ENCODE measurements around the gene U2AF2. TPM values are rescaled to one million over a fixed set of nuclear protein-coding genes. Genes with fewer than 3 reads are reported as not detected.

U2AF2 gene
- total RNA-seq, 2 donors from 2014 or later: 39.0 to 61.0 TPM

- H3K4me3 ChIP-seq: no peak overlapping the region
- no peaks in the 10 kb centered on the region for H3K27me3 ChIP-seq
- no peaks in the 10 kb centered on the region for H3K36me3 ChIP-seq
- H3K27ac ChIP-seq: no peak overlapping the region
- no peaks in the 10 kb centered on the region for H3K4me1 ChIP-seq
- no peak for TF ChIP-seq CTCF (IDR thresholded peaks at IDR 0.05)
- H3K9me3 ChIP-seq: no peaks in the 10 kb centered on the region
- no peak for DNase-seq (ENCODE audit: low spot score)
Measured at GRCh38 chr19:55704494-55705245, 49.8 kb downstream of the U2AF2 start.

DNA sequence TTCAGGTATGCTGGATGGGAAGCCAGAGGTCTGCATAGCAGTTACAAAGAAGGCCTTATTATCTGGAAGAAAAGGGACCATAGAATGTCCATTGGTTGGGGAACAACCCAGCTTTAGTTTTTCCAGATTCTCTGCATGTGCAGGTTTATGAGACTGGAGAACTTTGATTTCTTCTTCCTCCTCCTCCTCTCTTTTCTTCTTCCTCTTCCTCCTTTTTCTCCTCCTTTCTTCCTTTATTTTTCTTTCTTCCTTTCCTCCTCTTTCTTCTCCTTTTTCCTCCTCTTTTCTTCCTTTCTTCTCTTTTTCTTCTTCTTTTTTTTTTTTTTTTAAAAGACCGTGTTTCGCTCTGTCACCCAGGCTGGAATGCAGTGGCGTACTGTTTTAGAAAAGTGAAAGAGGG lies 51.1 kb downstream of the U2AF2 start:
- no peaks in the 10 kb centered on the region for H3K27me3 ChIP-seq
- H3K36me3 ChIP-seq: no peaks in the 10 kb centered on the region
- H3K4me3 ChIP-seq: no peak overlapping the region
- no peak for DNase-seq (ENCODE audit: low spot score)
- no peak overlapping the region for H3K27ac ChIP-seq
- no peak for TF ChIP-seq CTCF (IDR thresholded peaks at IDR 0.05)
- no peaks in the 10 kb centered on the region for H3K9me3 ChIP-seq
- no peaks in the 10 kb centered on the region for H3K4me1 ChIP-seq

DNA sequence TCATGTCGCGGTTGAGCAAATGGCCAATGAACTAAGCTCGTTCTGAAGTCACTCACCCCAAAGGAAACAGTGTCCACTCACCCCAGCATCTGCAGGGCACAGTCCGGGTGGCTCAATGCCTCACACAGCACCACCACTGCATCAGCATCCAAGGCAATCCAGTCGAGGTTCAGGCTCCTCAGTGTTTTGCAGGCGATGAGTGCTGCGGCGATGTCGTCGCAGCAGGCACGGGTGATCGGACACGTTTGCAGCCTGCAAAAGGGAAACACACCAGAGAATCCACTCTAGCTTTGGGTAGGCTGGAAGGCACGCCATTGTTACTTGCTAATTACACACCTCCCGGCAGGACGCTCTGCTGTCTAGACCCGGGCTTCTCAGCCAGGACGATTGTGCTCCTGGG lies 56.9 kb downstream of the U2AF2 start:
- H3K27me3 ChIP-seq: no peaks in the 10 kb centered on the region
- no peaks in the 10 kb centered on the region for H3K36me3 ChIP-seq
- H3K4me1 ChIP-seq: no peaks in the 10 kb centered on the region
- no peak overlapping the region for H3K4me3 ChIP-seq
- DNase-seq (ENCODE audit: low spot score): no peak
- no peak for TF ChIP-seq CTCF (IDR thresholded peaks at IDR 0.05)
- no peak overlapping the region for H3K27ac ChIP-seq
- H3K9me3 ChIP-seq: no peaks in the 10 kb centered on the region

DNA sequence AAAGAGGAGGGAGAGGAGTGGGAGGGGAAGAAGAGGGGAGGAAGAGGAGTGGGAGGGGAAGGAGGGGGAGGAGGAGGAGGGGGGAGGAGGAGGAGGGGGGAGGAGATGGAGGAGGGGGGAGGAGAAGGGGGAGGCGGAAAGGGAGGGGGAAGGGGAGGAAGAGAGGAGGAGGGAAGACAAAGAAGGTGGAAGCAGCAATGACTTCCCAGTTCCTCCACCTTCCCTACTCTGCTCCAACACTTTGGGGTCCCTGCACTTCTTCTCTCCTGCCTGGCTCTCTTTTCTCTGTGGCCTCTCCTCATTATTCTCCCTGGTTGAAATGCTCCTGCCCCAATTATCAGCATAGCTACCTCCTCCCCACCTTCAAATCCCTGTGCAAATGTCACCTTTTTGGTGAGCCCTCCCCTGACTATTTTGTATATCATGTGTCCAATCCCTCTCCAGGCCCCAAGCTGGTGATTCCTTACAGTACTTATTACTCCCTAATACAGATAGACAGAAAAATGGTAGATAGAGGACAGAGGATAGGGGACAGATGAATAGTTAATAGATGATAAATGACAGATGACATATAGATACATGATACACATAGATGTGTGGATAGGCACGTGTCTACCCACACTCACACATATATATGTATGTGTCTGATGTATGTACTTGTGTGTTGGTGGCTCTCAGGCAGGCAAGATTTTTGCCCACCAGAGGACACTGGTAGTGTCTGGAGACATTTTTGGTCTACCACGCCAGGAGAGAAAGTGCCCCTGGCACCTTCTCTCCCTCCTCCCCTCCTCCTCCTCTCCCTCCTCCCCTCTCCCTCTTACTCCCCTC lies 58.2 kb downstream of the U2AF2 start:
- H3K4me3 ChIP-seq: no peak overlapping the region
- no peak overlapping the region for H3K27ac ChIP-seq
- no peaks in the 10 kb centered on the region for H3K27me3 ChIP-seq
- no peak for TF ChIP-seq CTCF (IDR thresholded peaks at IDR 0.05)
- H3K4me1 ChIP-seq: no peaks in the 10 kb centered on the region
- no peak for DNase-seq (ENCODE audit: low spot score)
- no peaks in the 10 kb centered on the region for H3K36me3 ChIP-seq
- H3K9me3 ChIP-seq: no peaks in the 10 kb centered on the region

DNA sequence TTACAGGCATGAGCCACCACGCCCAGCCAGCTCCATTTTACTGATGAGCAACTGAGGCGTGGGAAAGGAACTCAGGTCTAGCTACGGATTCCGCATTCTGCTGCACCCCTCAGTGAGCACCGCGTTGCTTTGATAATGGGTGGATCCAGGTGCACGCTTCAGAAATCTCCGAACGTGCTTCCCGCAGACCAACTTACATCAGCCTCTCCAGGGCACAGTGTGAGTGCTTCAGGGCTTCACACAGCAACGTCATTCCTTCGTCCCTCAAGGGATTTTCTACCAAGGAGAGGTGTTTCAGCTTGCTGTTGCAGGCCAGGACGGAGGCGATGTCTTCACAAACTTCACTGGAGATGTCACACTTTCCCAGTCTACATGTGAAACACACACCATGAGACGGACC lies 61.7 kb downstream of the U2AF2 start:
- Histone ChIP-seq H3K9me3 (peaks cover 0 to 15% of the 10 kb centered on the region in 2 donors), H3K4me1 (no peaks in the 10 kb centered on the region), H3K27ac (no peak overlapping the region), H3K4me3 (no peak overlapping the region), H3K27me3 (no peaks in the 10 kb centered on the region), H3K36me3 (no peaks in the 10 kb centered on the region)
- no peak for DNase-seq (ENCODE audit: low spot score)
- no peak for TF ChIP-seq CTCF (IDR thresholded peaks at IDR 0.05)

All from right atrium auricular region (tissue), 2 donors.